Hepatocyte (in vitro differentiated cells): ENCODE results near the gene ZNF79. TPM values are rescaled to one million over a fixed set of nuclear protein-coding genes. Genes with fewer than 3 reads are reported as not detected.
A peak's percentile ranks its signal among the peaks of the same experiment; 100 is the strongest.

Source experiments
- DNase-seq: peaks from one replicate; pipeline ENCODE4 v3.0.0-alpha.2; 2016; ENCODE audit warnings: low spot score
- H2AFZ ChIP-seq: fragments of 200-600 bp; sonication (generic); 2 replicates; pipeline ENCODE4 v1.6.0; 2016; ENCODE audit warnings: antibody characterized with exemption, mild to moderate bottlenecking
- H3K27ac ChIP-seq: fragments of 200-600 bp; sonication (generic); 2 replicates; pipeline ENCODE4 v1.5.1; 2016; ENCODE audit warnings: mild to moderate bottlenecking
- H3K27me3 ChIP-seq: fragments of 200-600 bp; sonication (generic); 2 replicates; pipeline ENCODE4 v1.6.1; 2016
- H3K36me3 ChIP-seq: fragments of 200-600 bp; sonication (generic); replicated peaks from 2 replicates; pipeline ENCODE4 v1.5.1; 2016; ENCODE audit warnings: low read depth; ENCODE audit not compliant: insufficient read depth
- H3K4me1 ChIP-seq: fragments of 200-600 bp; sonication (generic); 2 replicates; pipeline ENCODE4 v1.5.1; 2016; ENCODE audit warnings: mild to moderate bottlenecking, moderate library complexity; ENCODE audit not compliant: insufficient read depth
- H3K4me2 ChIP-seq: fragments of 200-600 bp; sonication (generic); 2 replicates; pipeline ENCODE4 v1.6.0; 2016
- H3K4me3 ChIP-seq: fragments of 200-600 bp; sonication (generic); 2 replicates; pipeline ENCODE4 v1.5.1; 2016; ENCODE audit warnings: mild to moderate bottlenecking
- H3K79me2 ChIP-seq: fragments of 200-600 bp; sonication (generic); 2 replicates; pipeline ENCODE4 v1.6.0; 2017; ENCODE audit warnings: mild to moderate bottlenecking
- H3K9me2 ChIP-seq: fragments of 200-600 bp; sonication (generic); replicated peaks from 2 replicates; pipeline ENCODE4 v1.6.0; 2017; ENCODE audit warnings: mild to moderate bottlenecking; ENCODE audit not compliant: insufficient read depth
- H3K9me3 ChIP-seq: fragments of 200-600 bp; sonication (generic); 2 replicates; pipeline ENCODE4 v1.5.1; 2016; ENCODE audit warnings: low read depth, mild to moderate bottlenecking
- H4K20me1 ChIP-seq: fragments of 200-600 bp; sonication (generic); 2 replicates; pipeline ENCODE4 v1.6.0; 2016; ENCODE audit warnings: mild to moderate bottlenecking; ENCODE audit not compliant: insufficient read depth, poor library complexity, severe bottlenecking
- CTCF ChIP-seq: fragments of 200-600 bp; sonication (generic); IDR thresholded peaks from 2 replicates; pipeline ENCODE4 v1.5.1; 2016; ENCODE audit warnings: antibody characterized with exemption, mild to moderate bottlenecking; ENCODE audit not compliant: poor library complexity
- EZH2 ChIP-seq: fragments of 200-600 bp; sonication (generic); IDR thresholded peaks from 2 replicates; pipeline ENCODE4 v1.6.1; 2016; ENCODE audit warnings: antibody characterized with exemption, mild to moderate bottlenecking, borderline replicate concordance
- EZH2phosphoT487 ChIP-seq: fragments of 200-600 bp; sonication (generic); IDR thresholded peaks from one replicate; pipeline ENCODE4 v1.6.1; 2018; ENCODE audit warnings: antibody characterized with exemption, mild to moderate bottlenecking, low read depth, moderate library complexity; ENCODE audit not compliant: unreplicated experiment, severe bottlenecking
- WGBS: methylation state at CpG from one replicate; pipeline ENCODE4 v1.1.6; 2016; ENCODE audit warnings: low lambda C conversion rate; ENCODE audit errors: missing lambda C conversion rate; 5-methylcytosine and 5-hydroxymethylcytosine counted together
- polyA plus RNA-seq: library from polyadenylated mRNA; unstranded; fragments of >200 nt; fragmentation: Nextera tagmentation; extraction: Ambion mirVana; gene quantifications from 2 replicates; pipeline ENCODE4 v1.2.1, GENCODE V29; 2016
- total RNA-seq: library from RNA; depleted of rRNA; stranded (reverse); fragments of >200 nt; gene quantifications from 2 replicates; pipeline ENCODE4 v1.2.3, GENCODE V29; 2014

The ZNF79 gene
- total and polyA plus RNA-seq, 2 experiments from 2014 or later: 6.0 to 9.0 TPM

DNA sequence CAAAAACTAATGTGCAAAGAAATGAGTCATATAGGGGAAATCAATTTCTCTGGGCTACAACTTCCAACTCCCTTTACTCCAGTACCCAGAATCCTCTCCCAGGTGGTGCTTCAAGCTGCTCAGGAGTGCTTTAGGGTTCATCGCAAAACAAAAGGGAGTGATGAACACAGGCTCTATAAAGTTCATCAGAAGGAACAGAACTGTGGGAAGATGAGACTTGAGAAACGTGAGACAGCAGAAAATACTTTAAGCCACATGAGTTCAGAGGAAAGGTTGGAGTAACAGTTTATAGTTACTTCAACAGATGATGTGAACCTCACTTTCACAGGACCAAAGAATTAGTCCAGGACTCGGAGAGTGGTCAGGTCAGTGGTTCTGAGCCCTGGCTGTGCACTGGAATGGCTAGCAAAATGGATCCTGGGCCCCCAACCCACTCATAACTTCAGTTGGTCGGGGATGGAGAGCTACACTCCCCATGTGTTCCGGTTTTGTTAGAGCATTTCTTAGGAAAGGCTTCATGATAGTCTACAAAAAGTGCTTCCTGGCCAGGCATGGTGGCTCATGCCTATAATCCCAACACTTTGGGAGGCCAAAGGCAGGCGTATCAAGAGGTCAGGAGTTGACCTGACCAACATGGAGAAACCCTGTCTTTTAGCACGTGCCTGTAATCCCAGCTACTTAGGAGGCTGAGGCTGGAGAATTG is 22.7 kb downstream of the ZNF79 start:
- H2AFZ ChIP-seq: no peak overlapping the region
- WGBS: 91% methylated on average over 7 of the region's 7 CpGs
- H3K79me2 ChIP-seq: peaks cover 30% of the 10 kb centered on the region
- H3K27me3 ChIP-seq: no peaks in the 10 kb centered on the region
- no peak for DNase-seq
- peaks cover 34% of the 10 kb centered on the region for H4K20me1 ChIP-seq
- H3K27ac ChIP-seq: peak overlapping the region; percentile 8
- no peak for TF ChIP-seq CTCF
- TF ChIP-seq EZH2: no peak
- TF ChIP-seq EZH2phosphoT487: no peak
- H3K4me2 ChIP-seq: no peak overlapping the region
- peaks cover 3% of the 10 kb centered on the region for H3K9me3 ChIP-seq
- no peaks in the 10 kb centered on the region for H3K36me3 ChIP-seq
- no peak overlapping the region for H3K4me3 ChIP-seq
- peaks cover 11% of the 10 kb centered on the region for H3K4me1 ChIP-seq
- no peaks in the 10 kb centered on the region for H3K9me2 ChIP-seq

DNA sequence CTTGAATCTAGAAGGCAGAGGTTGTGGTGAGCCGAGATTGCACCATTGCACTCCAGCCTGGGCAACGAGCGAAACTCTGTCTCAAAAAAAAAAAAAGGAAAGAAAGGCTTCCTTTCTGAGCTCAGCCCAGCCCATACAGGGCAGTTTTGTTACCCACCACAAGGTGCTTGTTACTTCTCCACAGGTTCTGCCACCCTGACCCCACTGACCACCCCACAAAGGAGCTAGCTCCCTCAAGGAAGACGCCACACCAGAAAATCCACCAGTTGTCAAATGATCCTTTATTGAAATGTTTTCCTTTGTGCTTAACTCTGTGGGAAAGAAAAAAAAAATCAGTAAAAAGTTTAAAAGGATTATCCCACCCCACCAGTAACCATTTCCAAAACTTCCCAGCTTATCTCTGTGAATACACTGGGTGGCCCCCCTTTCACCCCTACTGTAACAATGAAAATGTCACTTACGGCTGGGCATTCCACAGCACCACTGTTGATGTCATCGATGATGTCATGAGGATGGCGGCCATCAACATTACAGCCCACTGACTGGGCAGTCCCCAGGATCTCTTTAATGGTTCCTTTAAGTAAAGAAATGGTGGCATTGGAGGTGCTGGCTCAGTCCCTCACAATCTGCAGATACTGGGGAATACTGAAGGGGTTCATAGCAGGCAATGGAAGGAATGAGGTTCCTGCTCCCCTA is 23.4 kb downstream of the ZNF79 start:
- peaks cover 3% of the 10 kb centered on the region for H3K9me3 ChIP-seq
- no peaks in the 10 kb centered on the region for H3K36me3 ChIP-seq
- H3K4me1 ChIP-seq: peaks cover 18% of the 10 kb centered on the region
- no peak overlapping the region for H3K4me3 ChIP-seq
- no peak for TF ChIP-seq EZH2
- TF ChIP-seq EZH2phosphoT487: no peak
- no peak for TF ChIP-seq CTCF
- WGBS: 85% methylated on average over 7 of the region's 7 CpGs
- H3K4me2 ChIP-seq: peak overlapping the region; percentile 96
- no peak for DNase-seq
- peaks cover 30% of the 10 kb centered on the region for H3K79me2 ChIP-seq
- no peak overlapping the region for H2AFZ ChIP-seq
- H3K27me3 ChIP-seq: no peaks in the 10 kb centered on the region
- no peaks in the 10 kb centered on the region for H3K9me2 ChIP-seq
- H3K27ac ChIP-seq: peak overlapping the region; percentile 97
- peaks cover 34% of the 10 kb centered on the region for H4K20me1 ChIP-seq

GRCh38 chr9:127448112-127448805 is 24.1 kb downstream of the ZNF79 start:
- peaks cover 32% of the 10 kb centered on the region for H3K79me2 ChIP-seq
- no peak overlapping the region for H3K4me3 ChIP-seq
- peaks cover 3% of the 10 kb centered on the region for H3K9me3 ChIP-seq
- no peaks in the 10 kb centered on the region for H3K9me2 ChIP-seq
- TF ChIP-seq EZH2: no peak
- TF ChIP-seq EZH2phosphoT487: no peak
- no peak for TF ChIP-seq CTCF
- DNase-seq: no peak
- no peaks in the 10 kb centered on the region for H3K27me3 ChIP-seq
- no peaks in the 10 kb centered on the region for H3K36me3 ChIP-seq
- WGBS: 89% methylated on average over 8 of the region's 8 CpGs
- peak overlapping the region; percentile 96 for H3K4me2 ChIP-seq
- H4K20me1 ChIP-seq: peaks cover 34% of the 10 kb centered on the region
- H2AFZ ChIP-seq: no peak overlapping the region
- peaks cover 22% of the 10 kb centered on the region for H3K4me1 ChIP-seq
- peak overlapping the region; percentile 97 for H3K27ac ChIP-seq
